Mesothelial cell of epicardium (in vitro differentiated cells): ENCODE data around the gene PSMG3. TPM values are rescaled to one million over a fixed set of nuclear protein-coding genes. Genes with fewer than 3 reads are reported as not detected.

ENCODE experiments used
- DNase-seq, 2 experiments: peaks; one replicate each; pipeline ENCODE4 v3.0.0; 2021; ENCODE audit warnings: low spot score in 2 of 2; ENCODE audit not compliant: unreplicated experiment in 2 of 2
- H3K27ac Mint-ChIP-seq: 2 replicates; pipeline ENCODE4 v1.8.0; 2021; ENCODE audit warnings: mixed read lengths
- H3K27me3 Mint-ChIP-seq: 2 replicates; pipeline ENCODE4 v1.8.0; 2021; ENCODE audit warnings: low read depth, mixed read lengths
- H3K36me3 Mint-ChIP-seq: 2 replicates; pipeline ENCODE4 v1.8.0; 2021; ENCODE audit warnings: mixed read lengths
- H3K4me1 Mint-ChIP-seq: 2 replicates; pipeline ENCODE4 v1.8.0; 2021; ENCODE audit warnings: mixed read lengths
- H3K4me3 Mint-ChIP-seq: 2 replicates; pipeline ENCODE4 v1.8.0; 2021; ENCODE audit warnings: mild to moderate bottlenecking, moderate library complexity, mixed read lengths
- H3K9me3 Mint-ChIP-seq: 2 replicates; pipeline ENCODE4 v1.8.0; 2021; ENCODE audit warnings: mixed read lengths
- total RNA-seq: library from RNA; stranded (reverse); gene quantifications from 3 replicates; pipeline ENCODE4 v1.2.1, GENCODE V29; 2021
- TF ChIP-seq, protein P1 (sequence below): fragments of 200-600 bp; sonication (generic); IDR thresholded peaks from one replicate; pipeline ENCODE4 v1.5.0; 2021; ENCODE audit warnings: antibody characterized with exemption; ENCODE audit not compliant: unreplicated experiment

The PSMG3 gene
- total RNA-seq, 1 donor from 2014 or later: 31.0 TPM

- Mint-ChIP-seq H3K36me3 (no peaks in the 10 kb centered on the region), H3K27ac (no peak overlapping the region), H3K4me1 (peaks cover 4% of the 10 kb centered on the region), H3K9me3 (peaks cover 7% of the 10 kb centered on the region), H3K4me3 (no peak overlapping the region), H3K27me3 (peaks cover 37% of the 10 kb centered on the region)
- DNase-seq: no peak
- TF ChIP-seq, protein P1, sequence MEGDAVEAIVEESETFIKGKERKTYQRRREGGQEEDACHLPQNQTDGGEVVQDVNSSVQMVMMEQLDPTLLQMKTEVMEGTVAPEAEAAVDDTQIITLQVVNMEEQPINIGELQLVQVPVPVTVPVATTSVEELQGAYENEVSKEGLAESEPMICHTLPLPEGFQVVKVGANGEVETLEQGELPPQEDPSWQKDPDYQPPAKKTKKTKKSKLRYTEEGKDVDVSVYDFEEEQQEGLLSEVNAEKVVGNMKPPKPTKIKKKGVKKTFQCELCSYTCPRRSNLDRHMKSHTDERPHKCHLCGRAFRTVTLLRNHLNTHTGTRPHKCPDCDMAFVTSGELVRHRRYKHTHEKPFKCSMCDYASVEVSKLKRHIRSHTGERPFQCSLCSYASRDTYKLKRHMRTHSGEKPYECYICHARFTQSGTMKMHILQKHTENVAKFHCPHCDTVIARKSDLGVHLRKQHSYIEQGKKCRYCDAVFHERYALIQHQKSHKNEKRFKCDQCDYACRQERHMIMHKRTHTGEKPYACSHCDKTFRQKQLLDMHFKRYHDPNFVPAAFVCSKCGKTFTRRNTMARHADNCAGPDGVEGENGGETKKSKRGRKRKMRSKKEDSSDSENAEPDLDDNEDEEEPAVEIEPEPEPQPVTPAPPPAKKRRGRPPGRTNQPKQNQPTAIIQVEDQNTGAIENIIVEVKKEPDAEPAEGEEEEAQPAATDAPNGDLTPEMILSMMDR: no peak
Measured at GRCh38 chr7:1592299-1592871, 22.6 kb upstream of the PSMG3 start.

- peaks cover 35% of the 10 kb centered on the region for H3K27me3 Mint-ChIP-seq
- H3K9me3 Mint-ChIP-seq: peaks cover 7% of the 10 kb centered on the region
- H3K27ac Mint-ChIP-seq: no peak overlapping the region
- DNase-seq: no peak
- peaks cover 4% of the 10 kb centered on the region for H3K4me1 Mint-ChIP-seq
- TF ChIP-seq, protein P1: no peak
- H3K36me3 Mint-ChIP-seq: no peaks in the 10 kb centered on the region
- no peak overlapping the region for H3K4me3 Mint-ChIP-seq
Measured at GRCh38 chr7:1591876-1592275, 22.0 kb upstream of the PSMG3 start.

- Mint-ChIP-seq H3K27ac (no peak overlapping the region), H3K9me3 (peaks cover 7% of the 10 kb centered on the region), H3K4me1 (peaks cover 6% of the 10 kb centered on the region), H3K36me3 (no peaks in the 10 kb centered on the region), H3K27me3 (peaks cover 32% of the 10 kb centered on the region), H3K4me3 (no peak overlapping the region)
- no peak for DNase-seq
- TF ChIP-seq, protein P1: no peak
Measured at GRCh38 chr7:1591396-1591795, 21.6 kb upstream of the PSMG3 start.

DNA sequence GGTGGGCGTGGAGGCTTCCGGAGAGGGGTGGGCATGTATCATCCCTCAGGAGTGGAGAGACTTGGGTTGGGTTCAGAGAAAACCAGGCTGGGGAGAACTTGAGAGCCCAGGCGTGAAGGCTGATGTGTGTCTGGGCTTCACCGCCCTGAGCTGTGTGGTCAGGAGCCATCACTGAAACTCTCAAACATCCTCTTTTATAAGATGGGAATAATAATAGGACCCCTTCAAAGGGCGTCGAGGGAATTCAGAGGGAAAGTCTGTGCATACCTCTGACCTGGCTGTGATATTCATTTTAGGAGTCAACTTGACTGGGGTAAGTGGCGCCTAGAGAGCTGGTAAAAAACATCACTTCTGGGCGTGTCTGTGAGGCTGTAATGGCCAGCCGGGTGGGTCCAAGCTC lies 21.1 kb upstream of the PSMG3 start:
- TF ChIP-seq, protein P1: no peak
- no peaks in the 10 kb centered on the region for H3K36me3 Mint-ChIP-seq
- H3K27me3 Mint-ChIP-seq: peaks cover 32% of the 10 kb centered on the region
- DNase-seq: no peak
- no peak overlapping the region for H3K27ac Mint-ChIP-seq
- peaks cover 6% of the 10 kb centered on the region for H3K4me1 Mint-ChIP-seq
- peaks cover 7% of the 10 kb centered on the region for H3K9me3 Mint-ChIP-seq
- no peak overlapping the region for H3K4me3 Mint-ChIP-seq

DNA sequence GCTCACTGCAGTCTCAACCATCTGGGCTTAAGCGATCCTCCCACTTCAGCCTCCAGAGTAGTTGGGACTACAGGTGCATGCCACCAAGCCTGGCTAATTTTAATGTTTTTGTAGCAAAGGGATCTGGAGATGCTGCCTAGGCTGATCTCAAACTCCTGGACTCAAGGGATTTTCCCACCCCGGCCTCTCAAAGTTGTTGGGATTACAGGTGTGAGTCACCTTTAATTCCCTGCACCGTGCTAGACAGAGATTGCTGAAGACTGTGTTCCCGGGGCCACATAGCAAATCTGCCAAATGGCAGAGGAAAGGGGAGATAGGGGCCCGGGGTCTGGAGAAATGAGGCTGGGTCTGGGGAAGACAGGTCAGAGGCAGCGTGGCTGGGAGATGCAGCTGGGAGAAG lies 20.6 kb upstream of the PSMG3 start:
- Mint-ChIP-seq H3K9me3 (peaks cover 7% of the 10 kb centered on the region), H3K36me3 (no peaks in the 10 kb centered on the region)
- DNase-seq: no peak

More for the DNA sequence above, 20.6 kb upstream of the PSMG3 start:
- Mint-ChIP-seq H3K4me1 (peaks cover 6% of the 10 kb centered on the region), H3K27me3 (peaks cover 30% of the 10 kb centered on the region), H3K4me3 (no peak overlapping the region), H3K27ac (no peak overlapping the region)
- TF ChIP-seq, protein P1: no peak
